Thyroid gland (tissue), 4 donors: ENCODE results near the gene FBN2. TPM values are rescaled to one million over a fixed set of nuclear protein-coding genes. Genes with fewer than 3 reads are reported as not detected.

Experiments used
- DNase-seq, 2 donors: peaks; one replicate each; pipeline ENCODE4 v3.0.0-alpha.2; 2019
- H3K27ac ChIP-seq, 3 donors: fragments of 200-600 bp; sonication (generic); 1 replicate in 2 of 3; 2 replicates in 1 of 3; pipeline ENCODE4 v1.5.1; 2016 to 2019; ENCODE audit warnings: mild to moderate bottlenecking in 1 of 3, moderate library complexity in 1 of 3
- H3K27me3 ChIP-seq: fragments of 200-600 bp; sonication (generic); one replicate; pipeline ENCODE4 v1.5.1; 2019
- H3K36me3 ChIP-seq, 2 donors: fragments of 200-600 bp; sonication (generic); one replicate each; pipeline ENCODE4 v1.5.1; 2016 to 2019
- H3K4me1 ChIP-seq, 2 donors: fragments of 200-600 bp; sonication (generic); one replicate each; pipeline ENCODE4 v1.5.1; 2017 to 2019
- H3K4me3 ChIP-seq, 3 donors: fragments of 200-600 bp; sonication (generic); replicated peaks in 1 of 3; 1 replicate in 2 of 3; 2 replicates in 1 of 3; pipeline ENCODE4 v1.5.1; 2016; ENCODE audit warnings: mild to moderate bottlenecking in 1 of 3
- H3K9me3 ChIP-seq: fragments of 200-600 bp; sonication (generic); one replicate; pipeline ENCODE4 v1.5.1; 2017
- POLR2A ChIP-seq, 2 donors: fragments of 450-650 bp; IDR thresholded peaks; one replicate each; pipeline ENCODE4 v1.6.1; 2017; ENCODE audit warnings: antibody characterized with exemption in 2 of 2, mild to moderate bottlenecking in 2 of 2, moderate library complexity in 1 of 2
- WGBS, 2 donors: methylation state at CpG; one replicate each; pipeline ENCODE4 v1.1.5; 2017; 5-methylcytosine and 5-hydroxymethylcytosine counted together
- intact Hi-C: fragments of 100-400 bp; cut with DNase I; formaldehyde crosslinking; loops from one replicate; pipeline ENCODE4 v1.15.1; 2023
- total RNA-seq, 4 donors: library from RNA; depleted of rRNA; stranded (reverse); fragments of >200 nt; gene quantifications; one replicate each; pipeline ENCODE4 v1.2.3, GENCODE V29; 2016
- TF ChIP-seq, protein P1 (sequence below), 6 experiments: fragments of 200-600 bp in 3 of 6; fragments of 450-650 bp in 3 of 6; sonication (generic) in 3 of 6; IDR thresholded peaks; one replicate each; pipeline ENCODE4 v1.5.1; 2016 to 2019; ENCODE audit warnings: antibody characterized with exemption in 6 of 6, mild to moderate bottlenecking in 2 of 6, inconsistent platforms in 1 of 6, moderate library complexity in 1 of 6

The FBN2 gene
- total RNA-seq, 4 donors from 2014 or later, result 1.0 to 3.9 (median 2.5) TPM

DNA sequence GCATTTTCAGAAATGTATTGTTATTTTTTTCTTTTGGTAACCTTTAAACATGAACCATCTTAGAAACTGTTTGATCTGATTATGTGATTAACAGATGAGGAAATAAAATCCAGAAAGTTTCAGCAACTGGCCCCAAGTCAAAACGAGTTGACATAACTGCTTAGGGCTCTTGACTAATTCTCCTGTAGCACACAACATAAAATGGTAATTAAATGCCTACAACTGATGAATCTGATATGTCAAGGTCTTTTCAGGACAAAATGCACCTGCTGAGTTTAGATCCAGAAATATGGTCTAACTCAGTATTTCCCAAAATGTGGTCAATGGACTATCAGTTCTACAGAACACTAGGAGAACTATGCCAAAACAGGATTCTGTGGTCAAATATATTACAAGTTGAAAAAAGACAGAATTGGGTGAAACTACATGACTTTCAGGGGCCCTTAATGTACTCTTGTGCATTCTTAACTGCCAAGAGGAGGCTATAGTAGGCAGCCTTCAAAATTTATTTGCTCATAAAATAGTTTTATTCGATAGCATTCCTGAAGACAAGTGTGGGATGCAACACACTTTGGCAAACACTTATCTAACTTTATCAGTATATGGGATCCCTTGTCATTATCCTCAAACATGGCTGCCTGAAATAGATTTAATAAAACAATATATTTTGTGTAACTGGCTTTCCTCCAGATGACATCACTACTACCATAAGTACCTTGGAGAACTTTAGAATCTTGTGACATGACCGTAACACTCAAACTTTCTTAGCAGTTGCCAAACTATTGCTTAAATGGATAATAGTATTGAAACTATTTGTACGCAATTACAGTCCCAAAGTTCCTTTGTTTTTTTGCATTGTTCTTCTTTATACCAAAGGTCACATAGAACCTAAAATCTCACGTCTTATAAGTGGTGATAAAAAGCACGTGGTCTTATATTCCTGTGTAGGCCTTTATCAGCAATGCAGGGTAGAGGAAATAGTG lies 59.4 kb downstream of the FBN2 start:
- Histone ChIP-seq H3K27me3 (no peaks in the 10 kb centered on the region), H3K36me3 (no peaks in the 10 kb centered on the region), H3K27ac (no peak overlapping the region), H3K4me1 (no peaks in the 10 kb centered on the region), H3K9me3 (no peaks in the 10 kb centered on the region), H3K4me3 (no peak overlapping the region)
- intact Hi-C loops, result no loop called here
- no peak for DNase-seq
- WGBS, 2 donors, result 86 to 88% methylated on average over 6 of the region's 6 CpGs
- no peak for TF ChIP-seq POLR2A (IDR thresholded peaks at IDR 0.05)
- TF ChIP-seq, protein P1, sequence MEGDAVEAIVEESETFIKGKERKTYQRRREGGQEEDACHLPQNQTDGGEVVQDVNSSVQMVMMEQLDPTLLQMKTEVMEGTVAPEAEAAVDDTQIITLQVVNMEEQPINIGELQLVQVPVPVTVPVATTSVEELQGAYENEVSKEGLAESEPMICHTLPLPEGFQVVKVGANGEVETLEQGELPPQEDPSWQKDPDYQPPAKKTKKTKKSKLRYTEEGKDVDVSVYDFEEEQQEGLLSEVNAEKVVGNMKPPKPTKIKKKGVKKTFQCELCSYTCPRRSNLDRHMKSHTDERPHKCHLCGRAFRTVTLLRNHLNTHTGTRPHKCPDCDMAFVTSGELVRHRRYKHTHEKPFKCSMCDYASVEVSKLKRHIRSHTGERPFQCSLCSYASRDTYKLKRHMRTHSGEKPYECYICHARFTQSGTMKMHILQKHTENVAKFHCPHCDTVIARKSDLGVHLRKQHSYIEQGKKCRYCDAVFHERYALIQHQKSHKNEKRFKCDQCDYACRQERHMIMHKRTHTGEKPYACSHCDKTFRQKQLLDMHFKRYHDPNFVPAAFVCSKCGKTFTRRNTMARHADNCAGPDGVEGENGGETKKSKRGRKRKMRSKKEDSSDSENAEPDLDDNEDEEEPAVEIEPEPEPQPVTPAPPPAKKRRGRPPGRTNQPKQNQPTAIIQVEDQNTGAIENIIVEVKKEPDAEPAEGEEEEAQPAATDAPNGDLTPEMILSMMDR (IDR thresholded peaks at IDR 0.05), result no peak

DNA sequence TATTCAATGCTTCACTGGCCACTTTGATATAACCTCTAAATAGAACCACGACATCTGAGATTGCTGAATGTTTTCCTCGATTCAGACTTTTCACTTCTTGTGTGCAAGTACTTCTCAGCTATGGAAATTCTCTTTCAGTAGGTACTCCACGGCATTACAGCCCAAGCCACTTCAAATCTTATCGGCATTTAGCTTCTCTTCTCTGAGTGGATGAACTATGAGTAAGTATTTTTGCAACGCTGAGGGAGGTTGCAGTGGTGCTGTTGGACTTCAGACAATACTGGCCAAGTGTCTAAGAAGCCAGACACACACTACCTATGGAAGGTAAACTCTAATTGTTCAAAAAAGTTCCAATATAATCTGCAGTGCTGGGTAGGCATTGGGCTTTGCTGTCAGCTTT lies 60.1 kb downstream of the FBN2 start:
- Histone ChIP-seq H3K4me1 (no peaks in the 10 kb centered on the region), H3K9me3 (no peaks in the 10 kb centered on the region), H3K27me3 (no peaks in the 10 kb centered on the region), H3K27ac (no peak overlapping the region), H3K36me3 (no peaks in the 10 kb centered on the region), H3K4me3 (no peak overlapping the region)
- WGBS, 2 donors, result 36 to 49% methylated on average over 5 of the region's 5 CpGs
- no peak for TF ChIP-seq POLR2A (IDR thresholded peaks at IDR 0.05)
- TF ChIP-seq, protein P1 (IDR thresholded peaks at IDR 0.05), result no peak
- no peak for DNase-seq
- intact Hi-C loops, result no loop called here

DNA sequence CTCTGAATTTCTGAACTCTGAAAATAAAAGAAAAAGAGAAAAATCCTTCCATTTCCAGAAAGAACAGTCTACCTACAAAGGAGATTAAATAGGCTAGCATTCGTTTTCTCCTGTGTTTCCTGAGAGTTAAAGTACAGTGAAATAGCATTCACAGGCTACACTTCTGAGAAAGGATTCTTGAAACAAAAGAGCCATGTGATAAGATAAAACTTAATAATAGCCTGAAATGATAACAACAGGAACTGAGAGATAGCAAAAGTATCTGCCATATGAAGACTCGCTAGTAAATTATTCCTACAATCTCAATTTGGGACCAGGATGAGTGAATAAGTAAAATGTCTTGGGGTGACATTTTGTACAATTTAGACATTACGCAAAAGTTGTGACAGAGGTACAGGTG lies 62.4 kb downstream of the FBN2 start:
- no peaks in the 10 kb centered on the region for H3K4me1 ChIP-seq
- DNase-seq, result no peak
- WGBS, 2 donors, result 84 to 90% methylated on average over 3 of the region's 3 CpGs
- H3K4me3 ChIP-seq, result no peak overlapping the region
- no peaks in the 10 kb centered on the region for H3K36me3 ChIP-seq
- intact Hi-C loops, result no loop called here
- no peak overlapping the region for H3K27ac ChIP-seq
- no peaks in the 10 kb centered on the region for H3K9me3 ChIP-seq
- TF ChIP-seq, protein P1 (IDR thresholded peaks at IDR 0.05), result no peak
- TF ChIP-seq POLR2A (IDR thresholded peaks at IDR 0.05), result no peak
- no peaks in the 10 kb centered on the region for H3K27me3 ChIP-seq

DNA sequence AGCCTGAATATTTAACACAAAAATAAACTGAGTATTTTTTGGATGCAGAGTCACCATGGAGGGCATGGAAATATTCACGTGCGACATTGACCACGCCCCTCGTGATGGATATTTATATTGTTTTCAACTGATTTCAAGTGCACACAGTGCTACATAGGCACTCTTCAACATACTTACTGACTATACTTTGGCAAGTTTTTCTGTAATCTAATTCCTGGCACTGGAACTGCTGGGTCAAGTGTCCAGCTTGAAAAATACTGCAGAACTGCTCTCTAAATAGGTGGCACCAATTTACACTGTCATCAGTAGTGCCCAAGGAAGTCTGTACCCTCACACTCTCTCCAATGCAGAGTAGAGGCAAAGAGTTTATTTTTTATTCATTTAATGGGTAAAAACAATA lies 65.1 kb downstream of the FBN2 start:
- TF ChIP-seq, protein P1 (IDR thresholded peaks at IDR 0.05), result no peak
- no peak for TF ChIP-seq POLR2A (IDR thresholded peaks at IDR 0.05)
- Histone ChIP-seq H3K27ac (no peak overlapping the region), H3K4me3 (no peak overlapping the region), H3K36me3 (no peaks in the 10 kb centered on the region), H3K4me1 (no peaks in the 10 kb centered on the region), H3K27me3 (no peaks in the 10 kb centered on the region), H3K9me3 (no peaks in the 10 kb centered on the region)
- WGBS, 2 donors, result 81 to 82% methylated on average over 4 of the region's 4 CpGs
- intact Hi-C loops, result no loop called here
- DNase-seq, result no peak

DNA sequence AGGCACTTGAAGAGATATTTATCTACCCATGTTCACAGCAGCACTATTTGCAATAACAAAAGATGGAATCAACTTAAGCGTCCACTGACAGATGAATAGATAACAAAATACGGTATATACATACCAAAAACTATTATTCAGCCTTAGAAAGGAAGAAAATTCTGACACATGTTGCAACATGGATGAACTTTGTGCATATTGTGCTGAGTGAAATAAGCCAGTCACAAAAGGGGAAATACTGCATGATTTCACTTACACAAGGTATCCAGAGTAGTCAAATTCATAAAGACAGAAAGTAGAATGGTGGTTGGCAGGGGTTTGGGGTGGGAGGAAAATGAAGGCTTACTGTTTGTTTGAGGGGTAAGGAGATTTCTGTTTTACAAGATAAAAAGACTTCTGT lies 66.0 kb downstream of the FBN2 start:
- Histone ChIP-seq H3K27me3 (no peaks in the 10 kb centered on the region), H3K27ac (no peak overlapping the region), H3K36me3 (no peaks in the 10 kb centered on the region), H3K9me3 (no peaks in the 10 kb centered on the region), H3K4me3 (no peak overlapping the region), H3K4me1 (no peaks in the 10 kb centered on the region)
- 86% methylated on average over 2 of the region's 2 CpGs for WGBS, 2 donors
- no peak for DNase-seq
- TF ChIP-seq, protein P1 (IDR thresholded peaks at IDR 0.05), result no peak
- TF ChIP-seq POLR2A (IDR thresholded peaks at IDR 0.05), result no peak
- intact Hi-C loops, result no loop called here
